Astrocyte (in vitro differentiated cells and primary cell): ENCODE results near the gene CFD. TPM values are rescaled to one million over a fixed set of nuclear protein-coding genes. Genes with fewer than 3 reads are reported as not detected.
"Not testable (repeated sequence)": the region's sequence is repeated elsewhere in the genome, so short reads cannot be mapped to it uniquely, and the experiment has no call there.

Experiments
- DNase-seq: peaks from one replicate; pipeline ENCODE4 v3.0.0-alpha.2; 2010; ENCODE audit warnings: low read depth
- FAIRE-seq: peaks from 2 replicates; lab custom pipeline; 2011; peaks lifted over from hg19 to GRCh38; lab: Jason Lieb, UNC
- H2AFZ ChIP-seq: 2 replicates; pipeline ENCODE4 v1.6.0; 2012; ENCODE audit warnings: low read depth, low read length, inconsistent platforms
- H3K27ac ChIP-seq: 2 replicates; pipeline ENCODE4 v1.5.1; 2011; ENCODE audit warnings: low read depth, low read length, inconsistent platforms
- H3K27me3 ChIP-seq: 2 replicates; pipeline ENCODE4 v1.6.0; 2011; ENCODE audit warnings: low read length, inconsistent platforms; ENCODE audit not compliant: insufficient read depth
- H3K36me3 ChIP-seq: 2 replicates; pipeline ENCODE4 v1.5.1; 2011; ENCODE audit warnings: low read length, inconsistent platforms; ENCODE audit not compliant: insufficient read depth
- H3K4me1 ChIP-seq: 2 replicates; pipeline ENCODE4 v1.5.1; 2011; ENCODE audit warnings: low read length, inconsistent platforms; ENCODE audit not compliant: insufficient read depth
- H3K4me2 ChIP-seq: 2 replicates; pipeline ENCODE4 v1.6.0; 2012; ENCODE audit warnings: low read length, inconsistent platforms
- H3K4me3 ChIP-seq: 2 replicates; pipeline ENCODE4 v1.5.1; 2011; ENCODE audit warnings: low read depth, mild to moderate bottlenecking, low read length, inconsistent platforms; ENCODE audit not compliant: insufficient read depth
- H3K79me2 ChIP-seq: 2 replicates; pipeline ENCODE4 v1.6.0; 2012; ENCODE audit warnings: mild to moderate bottlenecking, low read length, inconsistent platforms; ENCODE audit not compliant: insufficient read depth
- H3K9ac ChIP-seq: 2 replicates; pipeline ENCODE4 v1.6.0; 2012; ENCODE audit warnings: mild to moderate bottlenecking, low read length, inconsistent platforms
- H3K9me3 ChIP-seq: 2 replicates; pipeline ENCODE4 v1.5.1; 2012; ENCODE audit warnings: low read depth, mild to moderate bottlenecking, low read length, inconsistent platforms; ENCODE audit not compliant: insufficient read depth
- H4K20me1 ChIP-seq: 2 replicates; pipeline ENCODE4 v1.6.0; 2012; ENCODE audit warnings: low read length, inconsistent platforms; ENCODE audit not compliant: insufficient read depth
- H3K27ac Mint-ChIP-seq: one replicate; pipeline ENCODE4 v1.8.0; 2021; ENCODE audit warnings: mild to moderate bottlenecking, mixed read lengths; ENCODE audit not compliant: unreplicated experiment
- H3K27me3 Mint-ChIP-seq: one replicate; pipeline ENCODE4 v1.8.0; 2021; ENCODE audit warnings: low read depth, mixed read lengths; ENCODE audit not compliant: unreplicated experiment
- H3K36me3 Mint-ChIP-seq: one replicate; pipeline ENCODE4 v1.8.0; 2021; ENCODE audit warnings: low read depth, mixed read lengths; ENCODE audit not compliant: unreplicated experiment
- H3K4me1 Mint-ChIP-seq: one replicate; pipeline ENCODE4 v1.8.0; 2021; ENCODE audit warnings: low read depth, mixed read lengths; ENCODE audit not compliant: unreplicated experiment
- H3K4me3 Mint-ChIP-seq: one replicate; pipeline ENCODE4 v1.8.0; 2021; ENCODE audit warnings: mild to moderate bottlenecking, moderate library complexity, mixed read lengths; ENCODE audit not compliant: unreplicated experiment
- H3K9me3 Mint-ChIP-seq: one replicate; pipeline ENCODE4 v1.8.0; 2021; ENCODE audit warnings: mild to moderate bottlenecking, mixed read lengths; ENCODE audit not compliant: unreplicated experiment
- EZH2 ChIP-seq: IDR thresholded peaks from 2 replicates; pipeline ENCODE4 v1.6.1; 2012; ENCODE audit warnings: mild to moderate bottlenecking, low read length, inconsistent platforms; ENCODE audit not compliant: insufficient read depth
- total RNA-seq: library from RNA; stranded (reverse); gene quantifications from 2 replicates; pipeline ENCODE4 v1.2.1, GENCODE V29; 2021
- TF ChIP-seq, protein P1 (sequence below): IDR thresholded peaks from 2 replicates; pipeline ENCODE4 v1.5.1; 2011; ENCODE audit warnings: low read depth, mild to moderate bottlenecking, inconsistent platforms, low read length, moderate library complexity; ENCODE audit not compliant: insufficient read depth

The CFD gene
- total RNA-seq, 1 donor from 2014 or later, result 0.59 TPM

DNA sequence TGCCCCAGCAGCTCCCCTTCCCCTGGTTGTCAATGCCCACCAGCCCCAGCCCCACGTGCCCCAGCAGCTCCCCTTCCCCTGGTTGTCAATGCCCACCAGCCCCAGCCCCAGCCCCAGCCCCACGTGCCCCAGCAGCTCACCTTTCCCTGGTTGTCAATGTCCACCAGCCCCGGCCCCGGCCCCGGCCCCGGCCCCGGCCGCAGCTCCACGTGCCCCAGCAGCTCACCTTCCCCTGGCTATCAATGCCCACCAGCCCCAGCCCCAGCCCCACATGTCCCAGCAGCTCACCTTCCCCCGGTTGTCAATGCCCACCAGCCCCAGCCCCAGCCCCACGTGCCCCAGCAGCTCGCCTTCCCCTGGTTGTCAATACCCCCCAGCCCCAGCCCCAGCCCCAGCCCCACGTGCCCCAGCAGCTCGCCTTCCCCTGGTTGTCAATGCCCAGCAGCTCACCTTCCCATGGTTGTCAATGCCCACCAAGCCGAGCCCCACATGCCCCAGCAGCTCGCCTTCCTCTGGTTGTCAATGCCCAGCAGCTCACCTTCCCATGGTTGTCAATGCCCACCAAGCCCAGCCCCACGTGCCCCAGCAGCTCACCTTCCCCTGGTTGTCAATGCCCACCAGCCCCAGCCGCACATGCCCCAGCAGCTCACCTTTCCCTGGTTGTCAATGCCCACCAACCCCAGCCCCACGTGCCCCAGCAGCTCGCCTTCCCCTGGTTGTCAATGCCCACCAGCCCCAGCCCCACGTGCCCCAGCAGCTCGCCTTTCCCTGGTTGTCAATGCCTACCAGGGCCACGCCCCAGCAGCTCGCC is 19.5 kb downstream of the CFD start:
- H3K9ac ChIP-seq, H3K79me2 ChIP-seq, H2AFZ ChIP-seq, H3K27me3 ChIP-seq, FAIRE-seq, H3K9me3 Mint-ChIP-seq, H3K4me1 Mint-ChIP-seq, H3K27ac ChIP-seq, H3K4me3 Mint-ChIP-seq, H3K4me3 ChIP-seq, H3K4me1 ChIP-seq, H3K9me3 ChIP-seq, H3K4me2 ChIP-seq, H3K27me3 Mint-ChIP-seq, H3K27ac Mint-ChIP-seq, DNase-seq: not testable (repeated sequence)
- peaks cover 11% of the 10 kb centered on the region for H3K36me3 ChIP-seq
- peaks cover 11% of the 10 kb centered on the region for H4K20me1 ChIP-seq
- peaks cover 16% of the 10 kb centered on the region for H3K36me3 Mint-ChIP-seq

DNA sequence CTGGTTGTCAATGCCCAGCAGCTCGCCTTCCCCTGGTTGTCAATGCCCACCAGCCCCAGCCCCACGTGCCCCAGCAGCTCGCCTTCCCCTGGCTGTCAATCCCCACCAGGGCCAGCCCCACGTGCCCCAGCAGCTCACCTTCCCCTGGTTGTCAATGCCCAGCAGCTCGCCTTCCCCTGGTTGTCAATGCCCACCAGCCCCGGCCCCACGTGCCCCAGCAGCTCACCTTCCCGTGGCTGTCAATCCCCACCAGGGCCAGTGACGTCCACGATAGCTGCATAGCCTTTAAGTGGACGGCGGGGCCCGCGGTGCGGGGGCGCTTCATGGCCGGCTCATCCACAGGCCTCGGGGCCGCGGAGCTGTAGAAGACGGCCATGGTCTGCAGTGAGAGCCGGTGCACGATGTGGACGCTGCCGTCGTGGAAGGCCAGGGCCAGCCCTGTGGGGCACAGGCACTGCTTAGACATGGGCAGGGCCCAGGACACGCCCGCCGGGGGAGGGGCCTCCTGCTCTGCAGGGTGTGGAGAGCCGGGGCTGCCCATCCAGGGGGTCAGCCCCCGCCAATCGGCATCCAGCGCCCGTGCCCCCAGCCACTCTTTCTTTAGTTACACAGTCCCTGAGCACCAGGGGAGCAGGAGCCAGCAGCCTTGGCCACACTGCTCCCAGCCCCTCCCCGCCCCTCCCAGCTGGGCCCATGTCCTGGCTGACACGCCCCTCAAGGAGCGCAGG is 20.4 kb downstream of the CFD start:
- Histone ChIP-seq H4K20me1 (peaks cover 11% of the 10 kb centered on the region), H3K4me1 (no peaks in the 10 kb centered on the region), H3K4me2 (no peak overlapping the region), H3K27me3 (no peaks in the 10 kb centered on the region), H3K9ac (no peak overlapping the region), H3K36me3 (peaks cover 7% of the 10 kb centered on the region), H3K9me3 (no peaks in the 10 kb centered on the region), H2AFZ (no peak overlapping the region), H3K4me3 (no peak overlapping the region), H3K27ac (no peak overlapping the region), H3K79me2 (no peaks in the 10 kb centered on the region)
- TF ChIP-seq EZH2, result no peak
- TF ChIP-seq, protein P1, sequence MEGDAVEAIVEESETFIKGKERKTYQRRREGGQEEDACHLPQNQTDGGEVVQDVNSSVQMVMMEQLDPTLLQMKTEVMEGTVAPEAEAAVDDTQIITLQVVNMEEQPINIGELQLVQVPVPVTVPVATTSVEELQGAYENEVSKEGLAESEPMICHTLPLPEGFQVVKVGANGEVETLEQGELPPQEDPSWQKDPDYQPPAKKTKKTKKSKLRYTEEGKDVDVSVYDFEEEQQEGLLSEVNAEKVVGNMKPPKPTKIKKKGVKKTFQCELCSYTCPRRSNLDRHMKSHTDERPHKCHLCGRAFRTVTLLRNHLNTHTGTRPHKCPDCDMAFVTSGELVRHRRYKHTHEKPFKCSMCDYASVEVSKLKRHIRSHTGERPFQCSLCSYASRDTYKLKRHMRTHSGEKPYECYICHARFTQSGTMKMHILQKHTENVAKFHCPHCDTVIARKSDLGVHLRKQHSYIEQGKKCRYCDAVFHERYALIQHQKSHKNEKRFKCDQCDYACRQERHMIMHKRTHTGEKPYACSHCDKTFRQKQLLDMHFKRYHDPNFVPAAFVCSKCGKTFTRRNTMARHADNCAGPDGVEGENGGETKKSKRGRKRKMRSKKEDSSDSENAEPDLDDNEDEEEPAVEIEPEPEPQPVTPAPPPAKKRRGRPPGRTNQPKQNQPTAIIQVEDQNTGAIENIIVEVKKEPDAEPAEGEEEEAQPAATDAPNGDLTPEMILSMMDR, result no peak
- Mint-ChIP-seq H3K27me3 (no peaks in the 10 kb centered on the region), H3K27ac (no peak overlapping the region), H3K9me3 (no peaks in the 10 kb centered on the region), H3K4me3 (no peak overlapping the region), H3K4me1 (no peaks in the 10 kb centered on the region), H3K36me3 (peaks cover 16% of the 10 kb centered on the region)
- FAIRE-seq, result no peak
- DNase-seq, result no peak

DNA sequence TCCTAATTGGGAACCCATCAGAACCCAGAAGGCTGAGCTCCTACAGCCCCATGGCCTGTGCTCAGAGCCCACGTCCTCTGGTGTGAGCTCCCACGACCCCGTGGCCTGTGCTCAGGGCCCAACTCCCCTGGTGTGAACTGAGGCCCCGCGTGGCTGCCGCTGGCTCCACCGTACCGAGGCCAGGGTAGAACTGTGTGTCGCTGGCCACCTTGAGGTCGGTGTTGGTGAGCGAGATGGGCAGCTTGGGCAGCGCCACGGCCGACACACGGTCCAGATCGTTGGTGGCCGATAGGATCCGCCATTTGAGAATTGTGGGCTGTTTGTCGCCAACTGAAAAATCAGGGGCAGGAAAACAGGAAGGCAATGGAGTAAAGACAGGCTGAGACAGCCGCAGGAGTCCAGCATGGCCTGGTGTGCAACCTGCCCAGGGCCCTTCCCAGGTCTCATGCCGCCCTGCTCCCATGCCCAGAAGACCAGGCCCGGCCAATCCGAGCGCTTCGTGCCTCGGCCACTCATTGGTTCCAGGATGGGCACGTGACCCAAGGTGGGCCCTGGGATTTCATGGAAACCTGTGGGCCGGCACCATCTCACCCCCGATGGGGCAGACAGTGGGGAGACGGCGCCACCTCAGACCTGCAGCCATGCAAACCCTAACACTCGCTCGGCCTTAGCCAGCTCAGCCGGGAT is 22.1 kb downstream of the CFD start:
- Histone ChIP-seq H3K36me3 (peaks cover 7% of the 10 kb centered on the region), H3K79me2 (no peaks in the 10 kb centered on the region), H3K9me3 (no peaks in the 10 kb centered on the region), H2AFZ (no peak overlapping the region), H3K4me2 (no peak overlapping the region), H4K20me1 (peaks cover 11% of the 10 kb centered on the region), H3K27me3 (no peaks in the 10 kb centered on the region), H3K4me1 (no peaks in the 10 kb centered on the region), H3K27ac (no peak overlapping the region), H3K4me3 (no peak overlapping the region), H3K9ac (no peak overlapping the region)
- no peaks in the 10 kb centered on the region for H3K9me3 Mint-ChIP-seq
- DNase-seq, result no peak
- H3K27ac Mint-ChIP-seq, result no peak overlapping the region
- no peaks in the 10 kb centered on the region for H3K27me3 Mint-ChIP-seq
- no peak for FAIRE-seq
- no peak overlapping the region for H3K4me3 Mint-ChIP-seq
- no peaks in the 10 kb centered on the region for H3K4me1 Mint-ChIP-seq
- peaks cover 10% of the 10 kb centered on the region for H3K36me3 Mint-ChIP-seq
- TF ChIP-seq, protein P1, result no peak
- no peak for TF ChIP-seq EZH2
